Measurements from ENCODE around the gene PAK1.

PAK1 gene

DNA sequence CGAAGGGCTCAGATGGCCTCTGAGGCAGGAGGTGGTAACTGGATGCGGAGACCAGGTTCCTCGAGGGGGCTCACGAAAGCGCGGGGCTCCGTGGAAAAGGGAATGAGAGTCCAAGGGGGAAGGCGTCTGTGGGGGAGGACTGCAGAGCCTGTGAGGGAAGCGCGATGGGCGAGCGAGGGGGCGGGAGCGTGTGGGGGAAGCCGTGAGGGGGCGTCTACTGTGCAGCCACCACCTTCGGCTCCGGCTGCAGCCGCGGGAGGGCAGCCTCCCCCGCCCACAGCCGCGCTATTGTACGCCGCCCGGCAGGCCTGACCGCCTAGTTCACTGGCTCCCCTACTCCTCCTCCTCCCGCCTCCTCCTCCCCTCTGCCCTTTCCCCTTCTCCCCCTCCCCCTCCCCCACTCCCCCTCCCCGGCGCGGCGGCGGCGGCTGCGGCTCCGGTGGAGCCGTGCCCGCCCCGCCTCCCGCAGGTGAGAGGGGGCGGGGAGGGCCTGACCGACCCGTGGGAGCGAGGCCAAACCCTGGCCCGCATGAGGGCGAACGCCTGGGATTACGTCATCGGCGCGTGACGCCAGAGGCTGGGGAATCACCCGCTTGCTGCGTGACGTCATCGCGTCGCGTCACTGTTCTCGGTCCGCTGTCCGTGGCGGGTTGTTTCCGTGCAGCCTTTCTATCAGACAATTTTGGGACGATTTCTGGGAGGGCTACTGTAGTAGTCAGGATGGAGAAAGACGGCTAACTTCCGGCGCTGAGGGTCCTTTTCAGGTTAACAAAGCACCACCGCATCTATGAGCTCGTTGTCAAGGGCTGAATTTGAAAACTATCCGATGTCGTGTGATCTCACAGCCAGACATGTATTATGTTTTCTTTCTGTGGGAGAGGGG lies at the start of gene PAK1:
PAK1 (minus strand) TSS at position 294 of the 883 bp plus-strand sequence. CDS start 81,574 bp downstream, outside the sequence.
- peak; percentile 88 for DNase-seq
- ATAC-seq: peak; percentile 66
- Mint-ChIP-seq H3K4me1 (peaks cover 17% of the 10 kb centered on the region), H3K4me3 (peak within 1 kb of the TSS; percentile 81), H3K36me3 (ENCODE audit: low read depth) (no peaks in the 10 kb centered on the region), H3K9me3 (no peaks in the 10 kb centered on the region), H3K27ac (peak within 1 kb of the TSS; percentile 79), H3K27me3 (peaks cover 13% of the 10 kb centered on the region)

DNA sequence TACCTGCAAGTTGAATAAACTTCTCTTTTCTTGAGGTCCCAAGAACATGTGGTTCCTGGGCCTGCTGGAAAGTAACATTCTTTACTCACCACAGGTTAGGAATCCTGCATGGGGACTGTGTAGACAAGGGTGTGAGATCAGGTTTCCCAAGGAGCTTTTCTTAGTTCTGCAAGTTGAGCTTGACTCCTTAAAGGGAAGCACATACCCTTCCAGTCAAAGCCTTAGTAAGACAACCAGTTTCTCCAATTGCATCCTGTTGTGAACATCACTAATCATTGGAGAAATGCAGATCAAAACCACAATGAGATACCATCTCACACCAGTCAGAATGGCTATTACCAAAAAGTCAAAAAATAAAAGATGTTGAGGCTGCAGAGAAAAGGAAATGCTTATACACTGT lies 48.3 kb upstream of the PAK1 start:
- Mint-ChIP-seq H3K9me3 (no peaks in the 10 kb centered on the region), H3K4me1 (no peaks in the 10 kb centered on the region), H3K27ac (no peak overlapping the region), H3K36me3 (ENCODE audit: low read depth) (no peaks in the 10 kb centered on the region), H3K4me3 (no peak overlapping the region), H3K27me3 (no peaks in the 10 kb centered on the region)
- DNase-seq: no peak
- no peak for ATAC-seq

DNA sequence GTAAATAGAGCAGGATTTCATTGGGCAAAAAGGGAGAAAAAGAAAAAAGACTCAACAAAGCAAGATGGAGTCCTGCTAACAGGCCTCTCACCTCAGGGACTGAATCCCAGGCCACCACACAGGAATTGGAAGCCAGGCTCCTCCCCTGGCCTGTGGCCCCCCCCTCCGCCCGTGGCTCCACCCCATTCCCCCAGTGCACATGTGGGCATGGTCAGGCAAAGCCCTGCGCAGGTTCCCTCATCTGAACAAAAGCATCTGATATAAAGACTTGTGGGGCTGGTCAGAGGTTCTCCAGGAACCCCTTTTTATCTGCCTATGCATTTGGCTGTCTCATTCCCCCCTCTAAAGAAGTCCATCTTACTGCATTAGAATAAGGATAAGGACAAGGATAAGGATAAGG lies 46.0 kb upstream of the PAK1 start:
- Mint-ChIP-seq H3K27ac (no peak overlapping the region), H3K36me3 (ENCODE audit: low read depth) (no peaks in the 10 kb centered on the region), H3K27me3 (no peaks in the 10 kb centered on the region), H3K9me3 (no peaks in the 10 kb centered on the region), H3K4me1 (no peaks in the 10 kb centered on the region), H3K4me3 (no peak overlapping the region)
- ATAC-seq (no peak), DNase-seq (no peak)

DNA sequence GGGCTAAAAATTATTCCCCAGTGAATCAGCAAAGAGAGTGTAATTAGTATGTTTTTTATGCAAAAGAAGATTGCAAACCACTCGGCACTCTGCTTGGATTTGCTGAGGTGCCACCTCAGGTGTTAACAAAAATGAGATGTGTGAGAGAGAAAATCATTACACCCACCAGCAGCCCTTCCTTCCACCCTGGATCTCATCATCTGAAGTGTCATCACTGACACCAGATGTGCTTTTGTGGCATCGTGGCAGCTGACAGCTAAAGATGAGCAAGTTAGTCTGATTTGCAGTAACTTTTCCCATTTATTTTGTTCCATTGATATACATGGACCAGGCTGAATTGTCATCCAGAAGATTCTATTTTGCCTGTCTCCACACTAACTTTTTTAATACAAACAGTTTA lies 44.6 kb upstream of the PAK1 start:
- H3K27ac Mint-ChIP-seq: no peak overlapping the region

DNA sequence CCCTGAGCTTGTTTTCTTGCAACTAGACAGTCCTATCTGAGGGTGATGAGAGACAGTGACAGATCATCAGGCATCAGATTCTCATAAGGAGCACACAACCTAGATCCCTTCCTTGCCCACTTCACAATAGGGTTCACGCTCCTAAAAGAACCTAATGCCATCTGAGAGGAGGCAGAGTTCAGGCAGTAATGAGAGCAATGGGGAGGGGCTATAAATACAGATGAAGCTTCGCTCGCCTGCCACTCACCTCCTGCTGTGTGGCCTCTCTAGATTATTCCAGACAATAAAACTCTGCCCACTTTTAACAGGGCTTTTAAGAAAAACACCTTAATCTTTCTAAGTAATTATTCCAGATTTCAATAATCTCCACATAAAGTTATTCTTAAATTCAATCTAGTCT lies 43.9 kb upstream of the PAK1 start:
- H3K4me1 Mint-ChIP-seq: no peaks in the 10 kb centered on the region
- no peaks in the 10 kb centered on the region for H3K27me3 Mint-ChIP-seq
- H3K27ac Mint-ChIP-seq: no peak overlapping the region
- H3K9me3 Mint-ChIP-seq: no peaks in the 10 kb centered on the region
- no peak overlapping the region for H3K4me3 Mint-ChIP-seq
- H3K36me3 Mint-ChIP-seq (ENCODE audit: low read depth): no peaks in the 10 kb centered on the region
- DNase-seq (no peak), ATAC-seq (no peak)

More for the DNA sequence above, 44.6 kb upstream of the PAK1 start:
- Mint-ChIP-seq H3K4me3 (no peak overlapping the region), H3K27me3 (no peaks in the 10 kb centered on the region), H3K9me3 (no peaks in the 10 kb centered on the region), H3K36me3 (ENCODE audit: low read depth) (no peaks in the 10 kb centered on the region), H3K4me1 (no peaks in the 10 kb centered on the region)
- ATAC-seq (no peak), DNase-seq (no peak)

DNA sequence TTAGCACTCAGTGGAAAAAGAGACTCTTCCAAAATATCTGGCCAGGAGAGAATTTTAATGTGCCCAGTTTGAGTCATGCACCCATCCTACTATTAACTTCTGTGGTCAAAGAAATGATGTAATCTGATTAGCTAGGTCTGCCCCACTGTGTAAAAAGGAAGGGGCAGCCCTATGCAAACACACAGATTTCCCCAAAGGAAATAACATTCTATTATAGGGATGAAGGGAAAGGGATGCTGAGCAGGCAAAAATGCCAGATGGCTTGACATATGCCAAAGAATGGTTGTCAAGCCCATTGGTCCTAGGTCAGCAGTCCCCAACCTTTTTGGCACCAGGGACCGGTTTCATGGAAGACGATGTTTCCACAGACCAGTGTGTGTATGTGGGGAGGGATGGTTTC lies 43.3 kb upstream of the PAK1 start:
- no peak for DNase-seq
- Mint-ChIP-seq H3K36me3 (ENCODE audit: low read depth) (no peaks in the 10 kb centered on the region), H3K27ac (no peak overlapping the region), H3K9me3 (no peaks in the 10 kb centered on the region), H3K4me3 (no peak overlapping the region), H3K4me1 (no peaks in the 10 kb centered on the region), H3K27me3 (peaks cover 1% of the 10 kb centered on the region)
- ATAC-seq: no peak

DNA sequence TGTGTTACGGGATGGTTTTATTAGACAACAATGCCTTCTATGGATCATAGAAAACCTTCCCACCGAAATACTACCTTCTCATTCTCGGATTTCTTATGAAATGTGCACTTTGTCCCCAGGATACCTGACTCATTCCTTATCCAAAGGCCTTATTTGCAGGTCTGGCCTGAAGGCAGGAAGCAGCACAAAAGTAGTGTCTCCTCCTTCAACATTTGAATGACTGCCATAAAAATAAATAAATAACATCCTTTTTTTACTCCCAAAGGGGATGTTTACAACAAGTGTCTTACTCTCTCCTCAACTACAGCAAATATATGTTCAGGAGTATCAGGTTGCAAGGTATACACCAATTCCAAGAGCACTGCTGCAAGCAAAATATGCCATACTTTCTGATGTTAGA lies 41.6 kb upstream of the PAK1 start:
- ATAC-seq (no peak), DNase-seq (no peak)
- Mint-ChIP-seq H3K4me1 (no peaks in the 10 kb centered on the region), H3K9me3 (no peaks in the 10 kb centered on the region), H3K36me3 (ENCODE audit: low read depth) (no peaks in the 10 kb centered on the region), H3K27me3 (peaks cover 3% of the 10 kb centered on the region), H3K4me3 (no peak overlapping the region), H3K27ac (no peak overlapping the region)

DNA sequence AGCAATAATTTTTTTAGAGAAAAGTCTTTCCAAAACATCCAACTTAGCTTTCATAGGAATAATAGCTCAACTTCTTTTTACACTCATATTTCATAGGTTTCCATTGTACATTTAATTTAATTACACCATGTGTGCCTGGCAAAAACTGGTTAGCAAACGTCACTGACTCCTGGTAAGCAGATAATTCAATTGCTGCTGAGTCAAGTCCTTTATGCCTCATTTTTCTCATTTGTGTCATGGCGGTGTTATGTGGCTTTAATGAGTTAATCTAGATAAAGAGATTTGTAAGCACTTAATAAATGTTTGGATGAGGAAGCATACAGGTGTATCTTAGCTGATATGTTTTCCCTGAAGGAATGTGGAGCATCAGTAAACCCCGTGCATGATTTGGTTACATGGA lies 41.2 kb upstream of the PAK1 start:
- H3K4me1 Mint-ChIP-seq: no peaks in the 10 kb centered on the region
- H3K9me3 Mint-ChIP-seq: peaks cover under 1% of the 10 kb centered on the region
- no peak overlapping the region for H3K4me3 Mint-ChIP-seq
- ATAC-seq (no peak), DNase-seq (no peak)
- H3K27me3 Mint-ChIP-seq: peaks cover 3% of the 10 kb centered on the region
- no peaks in the 10 kb centered on the region for H3K36me3 Mint-ChIP-seq (ENCODE audit: low read depth)
- H3K27ac Mint-ChIP-seq: no peak overlapping the region

DNA sequence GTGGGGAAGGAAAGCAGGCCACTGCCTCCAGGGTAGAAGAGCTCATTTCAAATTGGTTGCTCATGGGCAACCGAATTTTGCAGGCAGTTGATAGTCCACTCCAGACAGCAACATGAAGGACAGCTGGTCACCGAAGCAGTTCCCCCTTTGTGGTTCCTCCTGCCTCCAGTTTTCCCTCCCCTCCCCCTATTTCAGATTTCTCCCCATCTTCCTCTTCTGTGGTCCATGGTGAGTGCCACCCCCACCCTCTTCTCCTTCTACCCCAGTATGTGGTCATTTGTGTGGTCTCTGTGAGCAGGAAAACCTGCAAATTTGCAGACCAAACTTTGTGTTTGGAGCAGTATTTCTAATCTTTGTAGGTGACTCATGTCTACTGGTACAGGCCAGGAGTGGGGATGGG lies 38.2 kb upstream of the PAK1 start:
- Mint-ChIP-seq H3K36me3 (ENCODE audit: low read depth) (no peaks in the 10 kb centered on the region), H3K27ac (no peak overlapping the region), H3K4me1 (no peaks in the 10 kb centered on the region), H3K4me3 (no peak overlapping the region), H3K27me3 (peaks cover 6% of the 10 kb centered on the region), H3K9me3 (peaks cover 5% of the 10 kb centered on the region)
- no peak for DNase-seq
- ATAC-seq: no peak

DNA sequence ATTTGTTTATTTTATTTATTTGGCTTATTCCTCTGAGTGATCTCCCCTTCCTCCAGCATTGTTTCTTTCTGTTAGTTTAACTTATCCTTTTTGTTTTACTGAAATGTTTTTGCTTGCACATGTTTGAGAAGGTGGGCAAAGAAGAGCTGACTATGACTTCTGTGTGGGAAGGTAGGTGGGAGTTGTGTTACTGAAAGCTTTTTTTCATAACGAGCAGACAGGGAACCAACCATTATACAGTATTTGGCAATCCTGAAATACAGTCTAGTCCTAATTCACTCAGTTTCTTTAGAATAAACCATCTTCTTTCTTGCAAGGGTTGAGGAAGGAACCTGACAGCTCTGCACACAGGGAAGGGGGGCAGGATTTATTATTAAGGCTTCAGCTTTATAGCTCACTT lies 37.0 kb upstream of the PAK1 start:
- Mint-ChIP-seq H3K9me3 (peaks cover 5% of the 10 kb centered on the region), H3K36me3 (ENCODE audit: low read depth) (no peaks in the 10 kb centered on the region), H3K27me3 (peaks cover 6% of the 10 kb centered on the region), H3K4me1 (no peaks in the 10 kb centered on the region), H3K4me3 (no peak overlapping the region), H3K27ac (no peak overlapping the region)
- DNase-seq (no peak), ATAC-seq (no peak)

DNA sequence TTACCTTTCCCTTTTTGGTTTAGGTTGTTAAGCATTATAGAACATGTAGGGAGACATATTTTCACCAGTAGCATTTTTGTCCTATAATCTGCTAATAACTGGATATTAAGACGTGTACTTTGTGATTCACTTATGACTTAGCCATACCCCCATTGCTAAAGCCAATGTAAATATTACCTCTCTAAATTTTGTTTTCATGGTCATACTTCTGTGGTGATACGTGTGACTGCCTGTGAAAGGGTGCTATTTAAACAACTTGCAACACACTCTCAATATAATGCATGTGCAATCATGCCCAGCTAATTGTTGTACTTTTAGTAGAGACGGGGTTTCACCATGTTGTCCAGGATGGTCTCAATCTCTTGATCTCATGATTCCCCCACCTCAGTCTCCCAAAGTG lies 36.2 kb upstream of the PAK1 start:
- Mint-ChIP-seq H3K27ac (no peak overlapping the region), H3K4me3 (no peak overlapping the region), H3K9me3 (peaks cover 5% of the 10 kb centered on the region), H3K27me3 (peaks cover 9% of the 10 kb centered on the region), H3K4me1 (no peaks in the 10 kb centered on the region), H3K36me3 (ENCODE audit: low read depth) (no peaks in the 10 kb centered on the region)
- no peak for DNase-seq
- ATAC-seq: no peak

DNA sequence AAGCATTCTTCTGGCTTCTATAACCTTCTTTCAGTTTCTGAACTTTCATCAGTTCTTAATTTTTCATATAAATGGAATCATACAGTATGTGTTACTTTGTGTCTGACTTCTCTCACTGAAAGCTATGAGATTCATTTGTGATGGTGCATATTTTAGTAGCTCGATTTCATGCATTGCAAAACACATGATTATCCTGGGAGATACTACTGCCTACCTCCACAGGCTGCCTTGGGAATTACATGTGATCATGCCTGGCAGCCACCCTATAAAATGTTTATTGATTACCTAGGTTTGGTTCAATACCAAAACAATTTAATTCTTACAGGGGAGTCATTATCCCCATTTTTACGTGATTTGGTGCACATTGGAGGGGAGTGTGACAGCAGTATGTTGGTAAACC lies 34.1 kb upstream of the PAK1 start:
- DNase-seq: no peak
- Mint-ChIP-seq H3K4me3 (no peak overlapping the region), H3K9me3 (peaks cover 5% of the 10 kb centered on the region), H3K27ac (no peak overlapping the region), H3K27me3 (peaks cover 9% of the 10 kb centered on the region), H3K4me1 (no peaks in the 10 kb centered on the region), H3K36me3 (ENCODE audit: low read depth) (no peaks in the 10 kb centered on the region)
- no peak for ATAC-seq

DNA sequence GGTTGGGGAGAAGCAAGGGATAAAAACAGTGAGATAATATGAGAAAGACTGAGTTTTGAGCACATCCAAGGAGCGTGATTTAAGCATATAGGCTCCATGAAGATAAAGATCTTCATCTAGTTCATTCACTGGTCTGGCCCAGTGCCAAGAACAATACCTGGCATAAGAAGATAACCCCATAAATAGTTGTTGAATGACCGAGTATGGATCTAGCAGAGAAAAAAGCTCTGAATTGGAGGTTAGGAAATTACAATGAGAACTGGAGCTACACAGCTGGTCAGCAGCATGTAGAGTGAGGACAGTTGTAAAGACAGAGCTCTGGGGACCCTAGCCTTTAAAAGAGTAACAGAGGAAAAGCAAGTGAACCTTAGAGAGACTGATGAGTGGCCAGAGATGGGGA lies 33.0 kb upstream of the PAK1 start:
- Mint-ChIP-seq H3K4me1 (peaks cover under 1% of the 10 kb centered on the region), H3K4me3 (no peak overlapping the region), H3K27ac (no peak overlapping the region), H3K36me3 (ENCODE audit: low read depth) (no peaks in the 10 kb centered on the region), H3K9me3 (peaks cover 5% of the 10 kb centered on the region), H3K27me3 (peaks cover 8% of the 10 kb centered on the region)
- no peak for DNase-seq
- no peak for ATAC-seq

DNA sequence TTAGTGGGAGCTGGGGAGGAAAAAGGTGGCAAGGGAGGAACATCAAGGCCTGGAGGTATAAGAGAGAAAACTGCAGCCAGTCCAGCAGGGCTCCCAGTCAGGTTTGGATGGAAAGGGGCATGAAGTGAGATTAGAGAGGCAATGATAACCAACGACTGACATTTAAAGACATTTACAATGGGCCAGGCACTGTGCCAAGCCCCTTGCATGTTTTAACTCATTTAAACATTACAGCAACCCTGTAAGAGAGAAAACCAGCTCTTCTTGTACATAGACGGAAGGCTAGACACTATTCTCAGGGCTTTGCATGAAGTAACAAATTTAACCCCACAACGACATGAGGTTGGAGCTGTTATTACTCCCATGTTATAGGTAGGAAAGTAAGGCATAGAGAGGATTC lies 32.1 kb upstream of the PAK1 start:
- no peak for ATAC-seq
- Mint-ChIP-seq H3K9me3 (peaks cover 5% of the 10 kb centered on the region), H3K36me3 (ENCODE audit: low read depth) (no peaks in the 10 kb centered on the region), H3K27ac (no peak overlapping the region), H3K27me3 (peaks cover 8% of the 10 kb centered on the region), H3K4me3 (no peak overlapping the region), H3K4me1 (peaks cover 2% of the 10 kb centered on the region)
- DNase-seq: no peak

DNA sequence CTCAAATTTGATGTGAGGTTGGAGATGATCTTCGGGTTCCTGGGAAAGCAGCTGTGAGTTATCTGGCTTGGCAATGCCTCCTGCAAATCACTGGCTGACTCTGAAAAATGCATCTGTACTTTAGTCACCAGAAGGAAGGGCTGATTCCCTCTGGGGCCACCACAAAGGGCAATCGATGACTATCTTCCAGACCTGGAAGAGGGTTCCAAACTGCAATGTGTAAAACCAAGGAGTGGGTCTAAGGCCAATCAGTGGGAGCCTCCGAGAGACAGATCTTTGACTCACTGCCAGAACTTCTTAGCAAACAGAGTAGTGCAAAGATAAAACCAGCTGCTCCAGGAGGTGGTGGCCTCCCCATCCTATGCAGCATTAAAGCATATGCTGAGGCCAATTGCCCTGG lies 29.1 kb upstream of the PAK1 start:
- peaks cover 13% of the 10 kb centered on the region for H3K27me3 Mint-ChIP-seq
- no peaks in the 10 kb centered on the region for H3K36me3 Mint-ChIP-seq (ENCODE audit: low read depth)
- H3K27ac Mint-ChIP-seq: no peak overlapping the region
- DNase-seq: no peak
- no peak overlapping the region for H3K4me3 Mint-ChIP-seq
- ATAC-seq: no peak
- H3K9me3 Mint-ChIP-seq: no peaks in the 10 kb centered on the region
- peaks cover 2% of the 10 kb centered on the region for H3K4me1 Mint-ChIP-seq
